Measurements from ENCODE around the gene GIMAP6.
"Not testable (repeated sequence)": the region's sequence is repeated elsewhere in the genome, so short reads cannot be mapped to it uniquely, and the experiment has no call there.

Gene GIMAP6

DNA sequence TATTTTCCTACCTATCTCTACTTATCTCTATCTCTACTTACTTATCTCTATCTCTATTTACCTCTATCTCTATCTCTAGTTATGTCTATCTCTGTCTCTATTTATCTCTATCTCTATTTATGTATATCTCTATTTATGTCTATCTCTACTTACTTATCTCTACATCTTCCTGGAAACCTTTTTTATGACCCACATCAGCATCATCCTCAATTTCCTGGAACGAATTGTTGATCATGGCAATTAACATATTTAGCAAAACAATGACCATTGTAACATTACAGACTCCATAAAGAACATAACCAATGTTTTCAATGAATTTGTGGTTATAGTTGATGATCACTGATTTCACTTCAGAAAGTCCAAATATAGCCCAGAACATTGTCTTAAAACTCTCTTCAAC, 18.3 kb downstream of the GIMAP6 start:
- no peaks in the 10 kb centered on the region for H3K9me2 ChIP-seq (replicated peaks; ENCODE audit: insufficient read depth, low read length)
- H3F3A ChIP-seq (ENCODE audit: insufficient read depth), result no peaks in the 10 kb centered on the region
- no peaks in the 10 kb centered on the region for H4K20me1 ChIP-seq (ENCODE audit: low read depth, low read length)
- H3K9ac ChIP-seq (ENCODE audit: low read length), result no peak overlapping the region
- no peak overlapping the region for H3K4me3 ChIP-seq (ENCODE audit: insufficient read depth, low read length, poor library complexity, severe bottlenecking)
- H3K36me3 ChIP-seq (ENCODE audit: low read length), result no peaks in the 10 kb centered on the region
- no peak overlapping the region for H3K27ac ChIP-seq (ENCODE audit: low read depth, low read length)
- H3K4me2 ChIP-seq (ENCODE audit: low read depth, low read length, poor library complexity, severe bottlenecking), result no peak overlapping the region
- no peak overlapping the region for H2AFZ ChIP-seq (ENCODE audit: low read depth, low read length, severe bottlenecking)
- H3K27me3 ChIP-seq (ENCODE audit: low read length), result no peaks in the 10 kb centered on the region
- no peaks in the 10 kb centered on the region for H3K79me2 ChIP-seq (ENCODE audit: insufficient read depth, low read length)
- no peaks in the 10 kb centered on the region for H3K9me3 ChIP-seq (ENCODE audit: insufficient read depth, low read length)
- TF ChIP-seq EZH2phosphoT487 (conservative IDR thresholded peaks at IDR 0.05; ENCODE audit: low read length) (no peak), CTCF (IDR thresholded peaks at IDR 0.05; ENCODE audit: insufficient read depth, low read length, poor library complexity, severe bottlenecking) (no peak)

GRCh38 chr7:150612925-150613324, 19.3 kb downstream of the GIMAP6 start:
- no peak overlapping the region for H3K4me3 ChIP-seq (ENCODE audit: insufficient read depth, low read length, poor library complexity, severe bottlenecking)
- TF ChIP-seq EZH2phosphoT487 (conservative IDR thresholded peaks at IDR 0.05; ENCODE audit: low read length) (no peak), CTCF (IDR thresholded peaks at IDR 0.05; ENCODE audit: insufficient read depth, low read length, poor library complexity, severe bottlenecking) (no peak)
- H3K27me3 ChIP-seq (ENCODE audit: low read length), result no peaks in the 10 kb centered on the region
- no peaks in the 10 kb centered on the region for H3K9me3 ChIP-seq (ENCODE audit: insufficient read depth, low read length)
- H3K79me2 ChIP-seq (ENCODE audit: insufficient read depth, low read length), result no peaks in the 10 kb centered on the region
- H3K9ac ChIP-seq (ENCODE audit: low read length), result no peak overlapping the region
- H2AFZ ChIP-seq (ENCODE audit: low read depth, low read length, severe bottlenecking), result no peak overlapping the region
- no peak overlapping the region for H3K27ac ChIP-seq (ENCODE audit: low read depth, low read length)
- H3K4me2 ChIP-seq (ENCODE audit: low read depth, low read length, poor library complexity, severe bottlenecking), result no peak overlapping the region
- H3K36me3 ChIP-seq (ENCODE audit: low read length), result no peaks in the 10 kb centered on the region
- no peaks in the 10 kb centered on the region for H4K20me1 ChIP-seq (ENCODE audit: low read depth, low read length)
- no peaks in the 10 kb centered on the region for H3F3A ChIP-seq (ENCODE audit: insufficient read depth)
- H3K9me2 ChIP-seq (replicated peaks; ENCODE audit: insufficient read depth, low read length), result no peaks in the 10 kb centered on the region

DNA sequence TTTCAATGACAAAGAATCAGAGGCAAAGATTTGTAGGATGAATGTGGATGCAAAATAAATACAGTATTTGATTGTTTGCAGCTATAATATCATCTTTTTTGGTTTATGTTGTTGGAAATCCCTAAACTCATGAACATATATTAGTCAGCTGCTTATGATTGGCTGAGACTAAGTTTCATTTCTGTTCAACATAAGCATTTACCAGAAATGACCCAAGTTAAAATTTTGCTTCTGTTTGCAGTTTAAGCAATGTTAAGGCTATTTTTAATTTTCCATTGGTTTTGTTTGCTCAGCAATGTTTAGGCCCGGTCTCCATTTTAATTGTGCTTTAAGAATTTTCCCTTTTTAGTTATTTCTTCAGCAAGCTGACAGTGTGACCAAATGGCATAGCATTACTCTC, 22.0 kb downstream of the GIMAP6 start:
- no peaks in the 10 kb centered on the region for H4K20me1 ChIP-seq (ENCODE audit: low read depth, low read length)
- TF ChIP-seq EZH2phosphoT487 (conservative IDR thresholded peaks at IDR 0.05; ENCODE audit: low read length) (no peak), CTCF (IDR thresholded peaks at IDR 0.05; ENCODE audit: insufficient read depth, low read length, poor library complexity, severe bottlenecking) (no peak)
- H3K36me3 ChIP-seq (ENCODE audit: low read length), result no peaks in the 10 kb centered on the region
- no peaks in the 10 kb centered on the region for H3K79me2 ChIP-seq (ENCODE audit: insufficient read depth, low read length)
- no peaks in the 10 kb centered on the region for H3K9me2 ChIP-seq (replicated peaks; ENCODE audit: insufficient read depth, low read length)
- H3F3A ChIP-seq (ENCODE audit: insufficient read depth), result no peaks in the 10 kb centered on the region
- no peak overlapping the region for H3K4me3 ChIP-seq (ENCODE audit: insufficient read depth, low read length, poor library complexity, severe bottlenecking)
- no peak overlapping the region for H3K4me2 ChIP-seq (ENCODE audit: low read depth, low read length, poor library complexity, severe bottlenecking)
- no peak overlapping the region for H3K27ac ChIP-seq (ENCODE audit: low read depth, low read length)
- no peaks in the 10 kb centered on the region for H3K9me3 ChIP-seq (ENCODE audit: insufficient read depth, low read length)
- no peak overlapping the region for H2AFZ ChIP-seq (ENCODE audit: low read depth, low read length, severe bottlenecking)
- no peaks in the 10 kb centered on the region for H3K27me3 ChIP-seq (ENCODE audit: low read length)
- no peak overlapping the region for H3K9ac ChIP-seq (ENCODE audit: low read length)

DNA sequence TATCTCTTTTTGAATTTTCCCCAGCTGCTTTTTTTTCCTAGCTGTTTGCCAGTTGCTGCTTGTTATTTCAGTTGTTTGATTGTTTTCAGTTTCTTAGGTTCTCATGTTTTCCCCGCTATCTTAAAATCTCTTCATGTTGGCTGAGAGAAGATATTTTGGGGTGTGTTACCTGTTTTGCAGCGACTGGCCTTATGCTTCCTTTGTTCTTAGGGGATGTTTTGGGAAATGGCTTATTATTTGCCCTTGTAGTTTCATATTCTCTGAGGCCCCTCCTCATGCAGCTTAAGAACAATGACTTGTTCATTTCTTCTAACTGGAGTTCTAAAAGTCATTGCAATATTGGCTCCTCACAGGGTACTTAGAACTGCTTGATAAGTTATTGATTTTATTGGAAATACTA, 28.6 kb downstream of the GIMAP6 start:
- H2AFZ ChIP-seq (ENCODE audit: low read depth, low read length, severe bottlenecking); H3K9me2 ChIP-seq (replicated peaks; ENCODE audit: insufficient read depth, low read length); H4K20me1 ChIP-seq (ENCODE audit: low read depth, low read length); H3F3A ChIP-seq (ENCODE audit: insufficient read depth); H3K27ac ChIP-seq (ENCODE audit: low read depth, low read length); H3K36me3 ChIP-seq (ENCODE audit: low read length); H3K9me3 ChIP-seq (ENCODE audit: insufficient read depth, low read length); H3K4me2 ChIP-seq (ENCODE audit: low read depth, low read length, poor library complexity, severe bottlenecking); H3K9ac ChIP-seq (ENCODE audit: low read length); H3K79me2 ChIP-seq (ENCODE audit: insufficient read depth, low read length); H3K27me3 ChIP-seq (ENCODE audit: low read length); H3K4me3 ChIP-seq (ENCODE audit: insufficient read depth, low read length, poor library complexity, severe bottlenecking): not testable (repeated sequence)

Measured in SU-DHL-6 (cell line).